GM12878 (cell line): ENCODE data around the gene DUOX1. TPM values are rescaled to one million over a fixed set of nuclear protein-coding genes. Genes with fewer than 3 reads are reported as not detected.

Experiments used
- ATF2 ChIP-seq: IDR thresholded peaks from 2 replicates; pipeline ENCODE4 v1.6.1; 2012; ENCODE audit warnings: low read length, inconsistent platforms
- BCLAF1 ChIP-seq: fragments of 450-650 bp; IDR thresholded peaks from 2 replicates; pipeline ENCODE4 v1.6.1; 2017; ENCODE audit warnings: antibody characterized with exemption, mild to moderate bottlenecking, moderate library complexity
- BHLHE40 ChIP-seq, 2 experiments: fragments of 450-650 bp in 1 of 2; IDR thresholded peaks; 2 replicates each; pipeline ENCODE4 v1.6.1; 2011 to 2017; ENCODE audit warnings: low read depth in 2 of 2, borderline replicate concordance in 1 of 2, improper control_type of control experiment in 1 of 2, low read length in 1 of 2, mild to moderate bottlenecking in 1 of 2
- E2F8 ChIP-seq: fragments of 450-650 bp; IDR thresholded peaks from 2 replicates; pipeline ENCODE4 v1.6.1; 2018; ENCODE audit warnings: mild to moderate bottlenecking, low read depth, moderate library complexity; ENCODE audit not compliant: partially characterized antibody
- HDAC6 ChIP-seq: fragments of 200-600 bp; sonication (generic); IDR thresholded peaks from one replicate; pipeline ENCODE4 v1.8.0; 2017; ENCODE audit warnings: antibody characterized with exemption; ENCODE audit not compliant: unreplicated experiment
- MTA2 ChIP-seq: fragments of 450-650 bp; IDR thresholded peaks from 2 replicates; pipeline ENCODE4 v1.6.1; 2016; ENCODE audit warnings: low read depth, mild to moderate bottlenecking, moderate library complexity
- NFIC ChIP-seq: IDR thresholded peaks from 2 replicates; pipeline ENCODE4 v1.6.1; 2012; ENCODE audit warnings: low read depth, mild to moderate bottlenecking, inconsistent platforms, low read length, moderate library complexity
- PBX3 ChIP-seq: IDR thresholded peaks from 2 replicates; pipeline ENCODE4 v1.6.1; 2011; ENCODE audit warnings: mild to moderate bottlenecking, low read depth, low read length, moderate library complexity; ENCODE audit not compliant: insufficient replicate concordance
- PRDM15 ChIP-seq: fragments of 450-650 bp; formaldehyde crosslinking; IDR thresholded peaks from 2 replicates; pipeline ENCODE4 v1.4.0; 2020; ENCODE audit warnings: mild to moderate bottlenecking, moderate library complexity
- TBL1XR1 ChIP-seq: IDR thresholded peaks from 2 replicates; pipeline ENCODE4 v1.6.1; 2012; ENCODE audit warnings: low read depth, low read length, improper control_type of control experiment
- USF1 ChIP-seq: IDR thresholded peaks from 2 replicates; pipeline ENCODE4 v1.6.1; 2011; ENCODE audit warnings: borderline replicate concordance, low read depth, mild to moderate bottlenecking, moderate library complexity, mixed read lengths, low read length; ENCODE audit not compliant: insufficient read depth; ENCODE audit errors: extremely low read length
- YY1 ChIP-seq: IDR thresholded peaks from 2 replicates; pipeline ENCODE4 v1.6.1; 2011; ENCODE audit warnings: low read depth, mild to moderate bottlenecking, low read length
- polyA plus RNA-seq, 11 experiments: library from polyadenylated mRNA; depleted of rRNA in 4 of 11; unstranded in 6 of 11; stranded (reverse) in 5 of 11; fragments of >200 nt; fragmentation: Nextera tagmentation in 4 of 11; fragmentation: Illumina TruSeq in 1 of 11; extraction: Ambion mirVana in 4 of 11; extraction: Trizol in 1 of 11; gene quantifications; 1 replicate in 1 of 11; 2 replicates in 10 of 11; pipeline versions ENCODE4 v1.2.1 to v1.2.3, GENCODE V29; 2011 to 2016; ENCODE audit warnings: inconsistent platforms in 2 of 11, missing spikeins in 2 of 11, low read depth in 1 of 11
- total RNA-seq, 4 experiments: library from RNA; depleted of rRNA in 3 of 4; stranded (reverse); fragments of >200 nt in 3 of 4; fragmentation: Illumina TruSeq in 1 of 4; extraction: Trizol in 1 of 4; gene quantifications; 2 replicates each; pipeline versions ENCODE4 v1.2.1 to v1.2.3, GENCODE V29; 2013 to 2021

The DUOX1 gene
- total and polyA plus RNA-seq, 10 of the 15 experiments (the other 5 are each of a cell fraction or from before 2014, with no cell fraction given), result 0.02 to 2.1 (median 0.26) TPM; not detected in 3

GRCh38 chr15:45183511-45183910 is 53.7 kb downstream of the DUOX1 start (continued):
- TF ChIP-seq USF1 (no peak), PRDM15 (CRISPR knock-in tag) (no peak), TBL1XR1 (no peak), MTA2 (no peak), HDAC6 (no peak), NFIC (no peak), PBX3 (no peak), BCLAF1 (no peak), BHLHE40 (IDR thresholded peaks at IDR 0.05; ENCODE audit: borderline replicate concordance in 1 of 2, low read depth in 2 of 2, low read length in 1 of 2) (no peak), ATF2 (no peak), E2F8 (no peak), YY1 (no peak)
